ENCODE measurements around the gene SLC4A4. TPM values are rescaled to one million over a fixed set of nuclear protein-coding genes. Genes with fewer than 3 reads are reported as not detected.

Gene SLC4A4
- total and polyA plus RNA-seq, 4 donors, result 3.0 to 36.7 (median 8.2) TPM

DNA sequence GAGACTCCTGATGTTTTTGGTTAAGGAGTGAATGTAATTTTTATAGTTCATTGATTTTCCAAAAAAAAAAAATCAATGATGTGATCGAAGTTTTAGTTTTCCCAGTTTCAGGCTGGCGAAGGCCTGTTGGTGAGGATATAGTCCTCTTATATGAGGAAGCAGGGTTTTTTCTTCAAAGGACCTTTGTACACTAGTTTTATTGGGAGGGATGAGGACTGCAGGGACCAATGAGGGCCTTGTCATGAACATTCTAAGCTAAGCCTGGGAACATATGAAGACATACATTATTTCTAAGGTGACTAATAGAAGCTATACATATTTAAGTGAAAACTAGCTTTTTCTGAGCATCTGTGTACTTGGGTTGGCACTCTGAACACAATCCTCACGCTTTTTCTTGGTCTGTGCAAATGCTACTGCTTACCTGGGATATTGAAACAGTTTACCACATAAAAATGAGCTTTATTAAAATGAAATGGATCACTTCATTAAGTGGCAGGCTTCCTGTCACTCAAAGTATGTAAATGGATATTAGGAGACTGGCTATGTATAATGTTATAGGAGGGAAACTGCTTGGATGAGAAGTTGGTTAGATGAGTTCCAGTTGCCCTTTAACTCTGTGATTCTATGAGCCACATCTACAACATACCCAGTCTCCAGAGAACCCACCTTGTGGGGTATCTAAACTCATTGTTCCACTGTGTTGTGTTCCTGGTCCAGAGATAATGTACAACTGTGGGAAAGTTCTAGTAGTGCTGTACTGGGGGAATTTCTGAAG is 43.5 kb downstream of the SLC4A4 start:
- TF ChIP-seq YY1 (IDR thresholded peaks at IDR 0.05), result no peak
- TF ChIP-seq FOXA1 (IDR thresholded peaks at IDR 0.05), result no peak
- TF ChIP-seq ZBTB33 (IDR thresholded peaks at IDR 0.05), result no peak
- Histone ChIP-seq H3K36me3 (ENCODE audit: control insufficient read depth in 4 of 4, insufficient read depth in 3 of 4, low read depth in 1 of 4, low read length in 3 of 4) (no peaks in the 10 kb centered on the region), H3K9ac (ENCODE audit: low read depth in 1 of 2, low read length in 2 of 2) (no peak overlapping the region), H3K27ac (ENCODE audit: low read depth in 1 of 2, low read length in 2 of 2) (peak overlapping the region; percentile 62 to 65), H3K27me3 (ENCODE audit: control insufficient read depth in 4 of 4, insufficient read depth in 4 of 4, low read length in 3 of 4) (no peaks in the 10 kb centered on the region), H3K9me3 (ENCODE audit: control insufficient read depth in 4 of 4, low read length in 3 of 4) (no peaks in the 10 kb centered on the region), H3K4me3 (ENCODE audit: low read depth in 1 of 3, low read length in 3 of 3) (no peak overlapping the region), H3K4me1 (ENCODE audit: control insufficient read depth in 4 of 4, insufficient read depth in 4 of 4, low read length in 3 of 4) (peaks cover 4 to 24% (median 18%) of the 10 kb centered on the region in 4 donors)
- 77% methylated on average over 3 of the region's 3 CpGs for WGBS
- DNase-seq (ENCODE audit: low spot score), result no peak

GRCh38 chr4:71382900-71383560 is 44.2 kb downstream of the SLC4A4 start:
- no peaks in the 10 kb centered on the region for H3K9me3 ChIP-seq (ENCODE audit: control insufficient read depth in 4 of 4, low read length in 3 of 4)
- no peaks in the 10 kb centered on the region for H3K27me3 ChIP-seq (ENCODE audit: control insufficient read depth in 4 of 4, insufficient read depth in 4 of 4, low read length in 3 of 4)
- H3K4me1 ChIP-seq (ENCODE audit: control insufficient read depth in 4 of 4, insufficient read depth in 4 of 4, low read length in 3 of 4), result peaks cover 4 to 24% (median 18%) of the 10 kb centered on the region in 4 donors
- no peak overlapping the region for H3K9ac ChIP-seq (ENCODE audit: low read depth in 1 of 2, low read length in 2 of 2)
- H3K27ac ChIP-seq (ENCODE audit: low read depth in 1 of 2, low read length in 2 of 2), result peak overlapping the region; percentile 62 to 65
- no peak for DNase-seq (ENCODE audit: low spot score)
- no peak overlapping the region for H3K4me3 ChIP-seq (ENCODE audit: low read depth in 1 of 3, low read length in 3 of 3)
- TF ChIP-seq SP1 (IDR thresholded peaks at IDR 0.05) (peak; percentile 50), FOXA2 (IDR thresholded peaks at IDR 0.05) (no peak), YY1 (IDR thresholded peaks at IDR 0.05) (peak; percentile 37), CTCF (IDR thresholded peaks at IDR 0.05; ENCODE audit: low read depth, low read length, missing input control) (no peak), ATF3 (IDR thresholded peaks at IDR 0.05) (no peak), NR2F2 (IDR thresholded peaks at IDR 0.05) (no peak), RAD21 (IDR thresholded peaks at IDR 0.05) (peak; percentile 32 to 51), EGR1 (IDR thresholded peaks at IDR 0.05; ENCODE audit: low read depth in 2 of 2) (no peak), RXRA (IDR thresholded peaks at IDR 0.05) (peak in 1 of 2 donors; percentile 40), HNF4A (conservative IDR thresholded peaks at IDR 0.05) (peak; percentile 78 to 82), GABPA (IDR thresholded peaks at IDR 0.05 in 1 of 2, conservative IDR thresholded peaks at IDR 0.05 in 1 of 2) (no peak), TAF1 (conservative IDR thresholded peaks at IDR 0.05) (no peak), JUND (IDR thresholded peaks at IDR 0.05) (peak in 1 of 2 donors; percentile 50)
- TF ChIP-seq, protein P1, sequence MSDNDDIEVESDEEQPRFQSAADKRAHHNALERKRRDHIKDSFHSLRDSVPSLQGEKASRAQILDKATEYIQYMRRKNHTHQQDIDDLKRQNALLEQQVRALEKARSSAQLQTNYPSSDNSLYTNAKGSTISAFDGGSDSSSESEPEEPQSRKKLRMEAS (IDR thresholded peaks at IDR 0.05), result no peak
- H3K36me3 ChIP-seq (ENCODE audit: control insufficient read depth in 4 of 4, insufficient read depth in 3 of 4, low read depth in 1 of 4, low read length in 3 of 4), result no peaks in the 10 kb centered on the region
- WGBS, result 49% methylated on average over 3 of the region's 3 CpGs

All from liver (tissue), 9 donors.